Liver (tissue), 9 donors: Measurements from ENCODE around the gene XPR1. TPM values are rescaled to one million over a fixed set of nuclear protein-coding genes. Genes with fewer than 3 reads are reported as not detected.

Source experiments
- DNase-seq: peaks from one replicate; pipeline ENCODE4 v3.0.0-alpha.2; 2017; ENCODE audit warnings: low spot score
- H3K27ac ChIP-seq, 2 donors: one replicate each; pipeline ENCODE4 v1.7.0; 2013; ENCODE audit warnings: inconsistent platforms in 2 of 2, low read length in 2 of 2, control low read depth in 1 of 2, low read depth in 1 of 2, mild to moderate bottlenecking in 1 of 2
- H3K27me3 ChIP-seq, 4 donors: one replicate each; pipeline versions ENCODE4 v1.6.1 to v1.7.0; 2013; ENCODE audit warnings: low read length in 3 of 4, inconsistent platforms in 1 of 4, mild to moderate bottlenecking in 1 of 4, moderate library complexity in 1 of 4; ENCODE audit not compliant: control insufficient read depth in 4 of 4, insufficient read depth in 4 of 4
- H3K36me3 ChIP-seq, 4 donors: one replicate each; pipeline versions ENCODE4 v1.6.1 to v1.7.0; 2013; ENCODE audit warnings: low read length in 3 of 4, mild to moderate bottlenecking in 3 of 4, low read depth in 1 of 4, moderate library complexity in 1 of 4; ENCODE audit not compliant: control insufficient read depth in 4 of 4, insufficient read depth in 3 of 4
- H3K4me1 ChIP-seq, 4 donors: one replicate each; pipeline versions ENCODE4 v1.6.1 to v1.7.0; 2013; ENCODE audit warnings: low read length in 3 of 4, mild to moderate bottlenecking in 3 of 4, moderate library complexity in 1 of 4; ENCODE audit not compliant: control insufficient read depth in 4 of 4, insufficient read depth in 4 of 4
- H3K4me3 ChIP-seq, 3 donors: one replicate each; pipeline versions ENCODE4 v1.6.1 to v1.7.0; 2013; ENCODE audit warnings: low read length in 3 of 3, control low read depth in 1 of 3, low read depth in 1 of 3, mild to moderate bottlenecking in 1 of 3
- H3K9ac ChIP-seq, 2 donors: one replicate each; pipeline ENCODE4 v1.7.0; 2013; ENCODE audit warnings: low read length in 2 of 2, mild to moderate bottlenecking in 2 of 2, moderate library complexity in 2 of 2, control low read depth in 1 of 2, low read depth in 1 of 2
- H3K9me3 ChIP-seq, 4 donors: one replicate each; pipeline versions ENCODE4 v1.6.1 to v1.7.0; 2013; ENCODE audit warnings: low read length in 3 of 4; ENCODE audit not compliant: control insufficient read depth in 4 of 4
- EGR1 ChIP-seq, 2 donors: IDR thresholded peaks; 2 replicates each; pipeline ENCODE4 v1.6.1; 2016 to 2018; ENCODE audit warnings: antibody characterized with exemption in 2 of 2, low read depth in 2 of 2
- FOXA1 ChIP-seq: IDR thresholded peaks from 2 replicates; pipeline ENCODE4 v1.6.1; 2016; ENCODE audit warnings: antibody characterized with exemption
- FOXA2 ChIP-seq: IDR thresholded peaks from 2 replicates; pipeline ENCODE4 v1.6.1; 2016; ENCODE audit warnings: antibody characterized with exemption
- GABPA ChIP-seq, 2 donors: IDR thresholded peaks in 1 of 2; conservative IDR thresholded peaks in 1 of 2; 2 replicates each; pipeline ENCODE4 v1.6.1; 2016; ENCODE audit warnings: antibody characterized with exemption in 2 of 2, mild to moderate bottlenecking in 1 of 2, moderate library complexity in 1 of 2
- HNF4A ChIP-seq, 2 donors: conservative IDR thresholded peaks; 2 replicates each; pipeline ENCODE4 v1.6.1; 2016; ENCODE audit warnings: antibody characterized with exemption in 2 of 2, mild to moderate bottlenecking in 2 of 2
- HNF4G ChIP-seq: IDR thresholded peaks from 2 replicates; pipeline ENCODE4 v1.6.1; 2016; ENCODE audit warnings: antibody characterized with exemption
- JUND ChIP-seq, 2 donors: IDR thresholded peaks; 2 replicates each; pipeline ENCODE4 v1.6.1; 2016; ENCODE audit warnings: antibody characterized with exemption in 2 of 2
- NR2F2 ChIP-seq: IDR thresholded peaks from 2 replicates; pipeline ENCODE4 v1.6.1; 2016; ENCODE audit warnings: antibody characterized with exemption
- RXRA ChIP-seq, 2 donors: IDR thresholded peaks; 2 replicates each; pipeline ENCODE4 v1.6.1; 2017 to 2018; ENCODE audit warnings: antibody characterized with exemption in 2 of 2, mild to moderate bottlenecking in 1 of 2
- SP1 ChIP-seq: IDR thresholded peaks from 2 replicates; pipeline ENCODE4 v1.6.1; 2018; ENCODE audit warnings: antibody characterized with exemption, mild to moderate bottlenecking
- TAF1 ChIP-seq: conservative IDR thresholded peaks from 2 replicates; pipeline ENCODE4 v1.6.1; 2016; ENCODE audit warnings: antibody characterized with exemption, mild to moderate bottlenecking
- YY1 ChIP-seq: IDR thresholded peaks from 2 replicates; pipeline ENCODE4 v1.6.1; 2016; ENCODE audit warnings: antibody characterized with exemption, mild to moderate bottlenecking
- WGBS: extraction: QIAGEN DNeasy Blood & Tissue Kit; methylation state at CpG from one replicate; pipeline ENCODE4 v1.1.7; 2013; 5-methylcytosine and 5-hydroxymethylcytosine counted together
- polyA plus RNA-seq, 2 donors: library from polyadenylated mRNA; stranded (reverse) in 1 of 2; unstranded in 1 of 2; fragments of 200-250 nt in 1 of 2; fragments of >200 nt in 1 of 2; fragmentation: Nextera tagmentation in 1 of 2; extraction: Ambion mirVana in 1 of 2; gene quantifications; one replicate each; pipeline versions ENCODE4 v1.2.1 to v1.2.3, GENCODE V29; 2013 to 2015
- total RNA-seq, 2 donors: library from RNA; depleted of rRNA; stranded (reverse); fragments of >200 nt; gene quantifications; one replicate each; pipeline ENCODE4 v1.2.3, GENCODE V29; 2014
- TF ChIP-seq, protein P1 (sequence below): IDR thresholded peaks from 2 replicates; pipeline ENCODE4 v1.6.1; 2016; ENCODE audit warnings: antibody characterized with exemption
- TF ChIP-seq, protein P2 (sequence below): IDR thresholded peaks from 2 replicates; pipeline ENCODE4 v1.6.1; 2016; ENCODE audit warnings: antibody characterized with exemption, mild to moderate bottlenecking
- TF ChIP-seq, protein P3 (sequence below): fragments of 150-350 bp; IDR thresholded peaks from 2 replicates; pipeline ENCODE4 v1.5.1; 2017; ENCODE audit warnings: improper control_type of control experiment, low read depth, low read length; ENCODE audit not compliant: missing input control
- TF ChIP-seq, protein P4 (sequence below): IDR thresholded peaks from 2 replicates; pipeline ENCODE4 v1.6.1; 2016; ENCODE audit warnings: antibody characterized with exemption
- TF ChIP-seq, protein P5 (sequence below): IDR thresholded peaks from 2 replicates; pipeline ENCODE4 v1.6.1; 2016; ENCODE audit warnings: antibody characterized with exemption
- donor health status: healthy.
- donor health status: healthy.
- donor health status: healthy.
- donor health status: healthy.
- donor health status: healthy.

Gene XPR1
- total and polyA plus RNA-seq, 4 donors = 1.8 to 14.3 (median 5.9) TPM

DNA sequence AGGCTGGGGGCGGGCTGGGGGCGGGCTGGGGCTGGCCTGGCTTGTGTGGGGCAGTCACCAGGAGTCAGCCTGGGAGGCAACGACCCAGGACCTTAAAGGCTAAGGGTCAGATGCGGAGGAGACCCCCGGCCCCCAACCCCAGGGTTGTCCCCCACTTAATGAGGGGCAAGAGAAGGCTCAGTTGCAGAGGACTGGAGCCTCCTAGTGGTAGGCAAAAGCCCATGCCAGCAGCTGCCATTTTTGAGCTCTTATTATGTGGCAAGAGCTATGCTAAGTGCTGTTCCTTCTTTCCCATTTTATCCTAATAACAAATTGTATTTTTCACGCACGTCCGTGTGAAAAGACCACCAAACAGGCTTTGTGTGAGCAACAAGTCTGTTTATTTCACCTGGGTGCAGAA, 288.9 kb downstream of the XPR1 start:
- TF ChIP-seq, protein P1, sequence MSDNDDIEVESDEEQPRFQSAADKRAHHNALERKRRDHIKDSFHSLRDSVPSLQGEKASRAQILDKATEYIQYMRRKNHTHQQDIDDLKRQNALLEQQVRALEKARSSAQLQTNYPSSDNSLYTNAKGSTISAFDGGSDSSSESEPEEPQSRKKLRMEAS = no peak
- no peak for TF ChIP-seq SP1
- H3K9me3 ChIP-seq = no peaks in the 10 kb centered on the region
- H3K4me1 ChIP-seq = peaks cover 1 to 8% (median 1%) of the 10 kb centered on the region in 4 donors
- WGBS = 87% methylated on average over 8 of the region's 8 CpGs
- no peak overlapping the region for H3K27ac ChIP-seq
- DNase-seq = no peak
- H3K36me3 ChIP-seq = no peaks in the 10 kb centered on the region
- no peak overlapping the region for H3K4me3 ChIP-seq
- no peaks in the 10 kb centered on the region for H3K27me3 ChIP-seq
- no peak overlapping the region for H3K9ac ChIP-seq

DNA sequence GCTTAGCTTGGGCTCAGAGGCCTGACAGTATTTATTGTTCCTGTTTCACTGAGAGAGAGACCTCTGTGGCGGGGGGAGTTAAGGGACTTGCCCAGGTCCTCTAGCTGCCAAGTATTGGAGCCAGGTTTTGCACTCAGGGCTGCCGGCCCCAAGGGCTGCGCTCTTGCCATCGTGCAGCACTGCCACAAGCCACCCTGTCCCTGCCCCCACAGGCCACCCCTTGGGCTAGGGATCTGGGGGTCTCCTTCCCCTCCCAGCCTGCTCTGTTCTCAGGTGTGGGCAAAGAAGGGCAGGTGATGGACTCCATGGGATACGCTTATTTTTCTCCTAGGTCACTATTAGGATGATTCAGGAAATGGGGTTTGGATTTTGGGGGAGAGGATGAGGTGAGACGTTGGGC, 289.6 kb downstream of the XPR1 start:
- TF ChIP-seq FOXA2 = no peak
- TF ChIP-seq JUND (IDR thresholded peaks at IDR 0.05) = no peak
- no peak for TF ChIP-seq NR2F2
- no peak for TF ChIP-seq FOXA1
- TF ChIP-seq HNF4G = no peak
- no peak for TF ChIP-seq GABPA (IDR thresholded peaks at IDR 0.05 in 1 of 2, conservative IDR thresholded peaks at IDR 0.05 in 1 of 2)
- no peak for TF ChIP-seq YY1
- TF ChIP-seq, protein P2, sequence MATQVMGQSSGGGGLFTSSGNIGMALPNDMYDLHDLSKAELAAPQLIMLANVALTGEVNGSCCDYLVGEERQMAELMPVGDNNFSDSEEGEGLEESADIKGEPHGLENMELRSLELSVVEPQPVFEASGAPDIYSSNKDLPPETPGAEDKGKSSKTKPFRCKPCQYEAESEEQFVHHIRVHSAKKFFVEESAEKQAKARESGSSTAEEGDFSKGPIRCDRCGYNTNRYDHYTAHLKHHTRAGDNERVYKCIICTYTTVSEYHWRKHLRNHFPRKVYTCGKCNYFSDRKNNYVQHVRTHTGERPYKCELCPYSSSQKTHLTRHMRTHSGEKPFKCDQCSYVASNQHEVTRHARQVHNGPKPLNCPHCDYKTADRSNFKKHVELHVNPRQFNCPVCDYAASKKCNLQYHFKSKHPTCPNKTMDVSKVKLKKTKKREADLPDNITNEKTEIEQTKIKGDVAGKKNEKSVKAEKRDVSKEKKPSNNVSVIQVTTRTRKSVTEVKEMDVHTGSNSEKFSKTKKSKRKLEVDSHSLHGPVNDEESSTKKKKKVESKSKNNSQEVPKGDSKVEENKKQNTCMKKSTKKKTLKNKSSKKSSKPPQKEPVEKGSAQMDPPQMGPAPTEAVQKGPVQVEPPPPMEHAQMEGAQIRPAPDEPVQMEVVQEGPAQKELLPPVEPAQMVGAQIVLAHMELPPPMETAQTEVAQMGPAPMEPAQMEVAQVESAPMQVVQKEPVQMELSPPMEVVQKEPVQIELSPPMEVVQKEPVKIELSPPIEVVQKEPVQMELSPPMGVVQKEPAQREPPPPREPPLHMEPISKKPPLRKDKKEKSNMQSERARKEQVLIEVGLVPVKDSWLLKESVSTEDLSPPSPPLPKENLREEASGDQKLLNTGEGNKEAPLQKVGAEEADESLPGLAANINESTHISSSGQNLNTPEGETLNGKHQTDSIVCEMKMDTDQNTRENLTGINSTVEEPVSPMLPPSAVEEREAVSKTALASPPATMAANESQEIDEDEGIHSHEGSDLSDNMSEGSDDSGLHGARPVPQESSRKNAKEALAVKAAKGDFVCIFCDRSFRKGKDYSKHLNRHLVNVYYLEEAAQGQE = no peak
- no peak for TF ChIP-seq TAF1
- TF ChIP-seq HNF4A (conservative IDR thresholded peaks at IDR 0.05) = no peak
- TF ChIP-seq, protein P3, sequence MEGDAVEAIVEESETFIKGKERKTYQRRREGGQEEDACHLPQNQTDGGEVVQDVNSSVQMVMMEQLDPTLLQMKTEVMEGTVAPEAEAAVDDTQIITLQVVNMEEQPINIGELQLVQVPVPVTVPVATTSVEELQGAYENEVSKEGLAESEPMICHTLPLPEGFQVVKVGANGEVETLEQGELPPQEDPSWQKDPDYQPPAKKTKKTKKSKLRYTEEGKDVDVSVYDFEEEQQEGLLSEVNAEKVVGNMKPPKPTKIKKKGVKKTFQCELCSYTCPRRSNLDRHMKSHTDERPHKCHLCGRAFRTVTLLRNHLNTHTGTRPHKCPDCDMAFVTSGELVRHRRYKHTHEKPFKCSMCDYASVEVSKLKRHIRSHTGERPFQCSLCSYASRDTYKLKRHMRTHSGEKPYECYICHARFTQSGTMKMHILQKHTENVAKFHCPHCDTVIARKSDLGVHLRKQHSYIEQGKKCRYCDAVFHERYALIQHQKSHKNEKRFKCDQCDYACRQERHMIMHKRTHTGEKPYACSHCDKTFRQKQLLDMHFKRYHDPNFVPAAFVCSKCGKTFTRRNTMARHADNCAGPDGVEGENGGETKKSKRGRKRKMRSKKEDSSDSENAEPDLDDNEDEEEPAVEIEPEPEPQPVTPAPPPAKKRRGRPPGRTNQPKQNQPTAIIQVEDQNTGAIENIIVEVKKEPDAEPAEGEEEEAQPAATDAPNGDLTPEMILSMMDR = no peak
- TF ChIP-seq, protein P1 = no peak
- TF ChIP-seq, protein P4, sequence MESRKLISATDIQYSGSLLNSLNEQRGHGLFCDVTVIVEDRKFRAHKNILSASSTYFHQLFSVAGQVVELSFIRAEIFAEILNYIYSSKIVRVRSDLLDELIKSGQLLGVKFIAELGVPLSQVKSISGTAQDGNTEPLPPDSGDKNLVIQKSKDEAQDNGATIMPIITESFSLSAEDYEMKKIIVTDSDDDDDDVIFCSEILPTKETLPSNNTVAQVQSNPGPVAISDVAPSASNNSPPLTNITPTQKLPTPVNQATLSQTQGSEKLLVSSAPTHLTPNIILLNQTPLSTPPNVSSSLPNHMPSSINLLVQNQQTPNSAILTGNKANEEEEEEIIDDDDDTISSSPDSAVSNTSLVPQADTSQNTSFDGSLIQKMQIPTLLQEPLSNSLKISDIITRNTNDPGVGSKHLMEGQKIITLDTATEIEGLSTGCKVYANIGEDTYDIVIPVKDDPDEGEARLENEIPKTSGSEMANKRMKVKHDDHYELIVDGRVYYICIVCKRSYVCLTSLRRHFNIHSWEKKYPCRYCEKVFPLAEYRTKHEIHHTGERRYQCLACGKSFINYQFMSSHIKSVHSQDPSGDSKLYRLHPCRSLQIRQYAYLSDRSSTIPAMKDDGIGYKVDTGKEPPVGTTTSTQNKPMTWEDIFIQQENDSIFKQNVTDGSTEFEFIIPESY = no peak
- no peak for TF ChIP-seq SP1
- TF ChIP-seq, protein P5, sequence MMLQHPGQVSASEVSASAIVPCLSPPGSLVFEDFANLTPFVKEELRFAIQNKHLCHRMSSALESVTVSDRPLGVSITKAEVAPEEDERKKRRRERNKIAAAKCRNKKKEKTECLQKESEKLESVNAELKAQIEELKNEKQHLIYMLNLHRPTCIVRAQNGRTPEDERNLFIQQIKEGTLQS = no peak
- no peak for TF ChIP-seq RXRA (IDR thresholded peaks at IDR 0.05)
- TF ChIP-seq EGR1 (IDR thresholded peaks at IDR 0.05; ENCODE audit: low read depth in 2 of 2) = no peak
- Histone ChIP-seq H3K27ac (no peak overlapping the region), H3K9me3 (no peaks in the 10 kb centered on the region), H3K36me3 (no peaks in the 10 kb centered on the region), H3K4me3 (no peak overlapping the region), H3K4me1 (peaks cover 1 to 11% (median 4%) of the 10 kb centered on the region in 4 donors), H3K9ac (no peak overlapping the region), H3K27me3 (no peaks in the 10 kb centered on the region)
- DNase-seq = no peak
- 93% methylated on average over 6 of the region's 6 CpGs for WGBS
